MM.1S (cell line): ENCODE data around the gene ADCY6.

Source experiments
- DNase-seq: peaks from one replicate; pipeline ENCODE4 v3.0.0-alpha.2; 2015
- H2AFZ ChIP-seq: fragments of 300-600 bp; sonication (generic); 2 replicates; pipeline ENCODE4 v1.6.0; 2016; ENCODE audit warnings: antibody characterized with exemption, low read length
- H3F3A ChIP-seq: fragments of 300-600 bp; sonication (generic); 2 replicates; pipeline ENCODE4 v1.6.1; 2016; ENCODE audit warnings: mild to moderate bottlenecking, antibody characterized with exemption, low read length, moderate library complexity, mixed read lengths; ENCODE audit not compliant: insufficient read depth
- H3K27ac ChIP-seq: fragments of 300-600 bp; sonication (generic); 2 replicates; pipeline ENCODE4 v1.5.1; 2016; ENCODE audit warnings: mild to moderate bottlenecking, low read length
- H3K27me3 ChIP-seq: fragments of 300-600 bp; sonication (generic); replicated peaks from 2 replicates; pipeline ENCODE4 v1.6.0; 2016; ENCODE audit warnings: low read length; ENCODE audit not compliant: insufficient read depth
- H3K36me3 ChIP-seq: fragments of 300-600 bp; sonication (generic); replicated peaks from 2 replicates; pipeline ENCODE4 v1.6.1; 2016; ENCODE audit warnings: mild to moderate bottlenecking, low read length, mixed read lengths; ENCODE audit not compliant: insufficient read depth
- H3K4me1 ChIP-seq: fragments of 300-600 bp; sonication (generic); 2 replicates; pipeline ENCODE4 v1.6.1; 2016; ENCODE audit warnings: low read length, mixed read lengths
- H3K4me2 ChIP-seq: fragments of 300-600 bp; sonication (generic); 2 replicates; pipeline ENCODE4 v1.6.0; 2016; ENCODE audit warnings: low read depth, low read length
- H3K4me3 ChIP-seq: fragments of 300-600 bp; sonication (generic); 2 replicates; pipeline ENCODE4 v1.5.1; 2016; ENCODE audit warnings: low read length, mixed read lengths
- H3K79me2 ChIP-seq: fragments of 300-600 bp; sonication (generic); 2 replicates; pipeline ENCODE4 v1.6.1; 2016; ENCODE audit warnings: mixed run types, low read length, mixed read lengths
- H3K9ac ChIP-seq: fragments of 300-600 bp; sonication (generic); 2 replicates; pipeline ENCODE4 v1.6.1; 2016; ENCODE audit warnings: low read length, mixed read lengths
- H3K9me2 ChIP-seq: fragments of 300-600 bp; sonication (generic); replicated peaks from 2 replicates; pipeline ENCODE4 v1.6.1; 2016; ENCODE audit warnings: mild to moderate bottlenecking, low read length, mixed read lengths; ENCODE audit not compliant: insufficient read depth
- H3K9me3 ChIP-seq: fragments of 300-600 bp; sonication (generic); replicated peaks from 2 replicates; pipeline ENCODE4 v1.6.1; 2016; ENCODE audit warnings: mild to moderate bottlenecking, low read length, mixed read lengths; ENCODE audit not compliant: insufficient read depth
- H4K20me1 ChIP-seq: fragments of 300-600 bp; sonication (generic); 2 replicates; pipeline ENCODE4 v1.6.1; 2016; ENCODE audit warnings: mild to moderate bottlenecking, low read length, moderate library complexity, mixed read lengths; ENCODE audit not compliant: insufficient read depth
- EZH2 ChIP-seq: fragments of 300-600 bp; sonication (generic); optimal IDR thresholded peaks from 2 replicates; pipeline ENCODE3; 2017; ENCODE audit warnings: low read depth, mild to moderate bottlenecking, antibody characterized with exemption, low read length, mixed read lengths
- EZH2phosphoT487 ChIP-seq: fragments of 300-600 bp; sonication (generic); IDR thresholded peaks from 2 replicates; pipeline ENCODE4 v1.6.1; 2018; ENCODE audit warnings: antibody characterized with exemption, low read length
- TF ChIP-seq, protein P1 (sequence below): fragments of 300-600 bp; sonication (generic); IDR thresholded peaks from 2 replicates; pipeline ENCODE4 v1.5.1; 2016; ENCODE audit warnings: antibody characterized with exemption, low read length, mixed read lengths

The ADCY6 gene

DNA sequence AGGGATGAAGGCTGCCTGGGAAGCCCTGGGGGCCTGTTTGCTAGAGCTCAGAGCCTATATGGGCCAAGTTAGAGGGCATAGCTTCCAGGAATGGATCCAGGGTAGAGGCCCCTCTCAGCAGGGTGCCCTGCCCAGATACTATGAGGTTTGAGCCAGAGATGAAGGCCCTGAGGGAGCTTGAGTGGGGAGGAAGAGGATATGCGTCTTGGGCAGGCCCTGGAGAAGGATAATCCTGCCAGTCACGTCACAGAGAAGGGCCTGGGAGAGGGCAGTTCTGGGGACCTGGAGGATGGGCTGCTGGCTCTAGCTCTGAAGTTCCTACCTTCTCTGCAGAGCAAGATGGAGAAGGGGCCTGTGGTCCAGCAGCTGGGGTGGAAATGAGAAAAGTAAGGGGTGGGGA is 23.5 kb upstream of the ADCY6 start:
- no peaks in the 10 kb centered on the region for H3K79me2 ChIP-seq
- H3K9me2 ChIP-seq = no peaks in the 10 kb centered on the region
- no peaks in the 10 kb centered on the region for H4K20me1 ChIP-seq
- TF ChIP-seq EZH2 (no peak), EZH2phosphoT487 (no peak)
- TF ChIP-seq, protein P1, sequence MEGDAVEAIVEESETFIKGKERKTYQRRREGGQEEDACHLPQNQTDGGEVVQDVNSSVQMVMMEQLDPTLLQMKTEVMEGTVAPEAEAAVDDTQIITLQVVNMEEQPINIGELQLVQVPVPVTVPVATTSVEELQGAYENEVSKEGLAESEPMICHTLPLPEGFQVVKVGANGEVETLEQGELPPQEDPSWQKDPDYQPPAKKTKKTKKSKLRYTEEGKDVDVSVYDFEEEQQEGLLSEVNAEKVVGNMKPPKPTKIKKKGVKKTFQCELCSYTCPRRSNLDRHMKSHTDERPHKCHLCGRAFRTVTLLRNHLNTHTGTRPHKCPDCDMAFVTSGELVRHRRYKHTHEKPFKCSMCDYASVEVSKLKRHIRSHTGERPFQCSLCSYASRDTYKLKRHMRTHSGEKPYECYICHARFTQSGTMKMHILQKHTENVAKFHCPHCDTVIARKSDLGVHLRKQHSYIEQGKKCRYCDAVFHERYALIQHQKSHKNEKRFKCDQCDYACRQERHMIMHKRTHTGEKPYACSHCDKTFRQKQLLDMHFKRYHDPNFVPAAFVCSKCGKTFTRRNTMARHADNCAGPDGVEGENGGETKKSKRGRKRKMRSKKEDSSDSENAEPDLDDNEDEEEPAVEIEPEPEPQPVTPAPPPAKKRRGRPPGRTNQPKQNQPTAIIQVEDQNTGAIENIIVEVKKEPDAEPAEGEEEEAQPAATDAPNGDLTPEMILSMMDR = no peak
- H3K36me3 ChIP-seq = no peaks in the 10 kb centered on the region
- H2AFZ ChIP-seq = no peak overlapping the region
- peaks cover 5% of the 10 kb centered on the region; the same call in 1 of the 2 replicates for H3F3A ChIP-seq
- no peak overlapping the region for H3K4me3 ChIP-seq
- no peak overlapping the region for H3K27ac ChIP-seq
- peaks cover 10% of the 10 kb centered on the region for H3K27me3 ChIP-seq
- H3K4me2 ChIP-seq = no peak overlapping the region
- no peak overlapping the region for H3K9ac ChIP-seq
- H3K4me1 ChIP-seq = peaks cover 17% of the 10 kb centered on the region; the same call in 1 of the 2 replicates
- no peaks in the 10 kb centered on the region for H3K9me3 ChIP-seq
- no peak for DNase-seq

DNA sequence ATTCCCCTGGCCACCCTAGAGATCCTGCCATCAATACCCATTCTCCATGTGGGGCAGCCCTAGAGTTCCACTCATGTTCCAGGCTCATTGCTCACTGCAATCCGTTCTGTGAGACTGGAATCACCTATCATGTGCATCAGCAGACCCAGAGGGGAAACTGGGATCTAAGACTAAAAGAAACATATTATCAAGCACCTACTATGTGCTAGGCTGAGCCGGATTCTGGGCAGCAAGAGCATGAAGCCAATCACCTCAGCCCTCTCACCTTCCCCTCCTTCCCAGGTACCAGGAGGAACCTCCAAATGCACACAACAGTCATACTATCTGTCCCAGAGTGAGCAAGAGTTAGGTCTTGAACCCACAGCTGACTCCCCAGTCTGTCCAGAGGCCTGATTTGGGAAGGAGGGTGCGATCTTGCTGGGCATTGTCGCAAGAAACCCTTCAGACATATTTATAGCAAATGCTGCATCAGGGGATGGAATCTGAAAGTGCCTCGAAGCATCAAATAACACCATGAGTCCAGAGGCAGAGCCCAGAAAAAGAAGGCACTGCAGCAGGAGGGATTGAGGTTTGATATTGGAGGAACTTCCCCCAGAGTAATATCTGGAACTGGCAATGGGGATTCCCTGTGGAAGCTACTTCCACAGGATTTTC is 22.7 kb upstream of the ADCY6 start:
- H3K4me1 ChIP-seq = peaks cover 17% of the 10 kb centered on the region; the same call in 1 of the 2 replicates
- no peaks in the 10 kb centered on the region for H3K9me2 ChIP-seq
- no peak overlapping the region for H2AFZ ChIP-seq
- no peak overlapping the region for H3K4me3 ChIP-seq
- H4K20me1 ChIP-seq = no peaks in the 10 kb centered on the region
- H3K9me3 ChIP-seq = no peaks in the 10 kb centered on the region
- H3K27me3 ChIP-seq = peaks cover 2% of the 10 kb centered on the region
- H3K79me2 ChIP-seq = no peaks in the 10 kb centered on the region
- H3K9ac ChIP-seq = no peak overlapping the region
- no peaks in the 10 kb centered on the region for H3K36me3 ChIP-seq
- peaks cover 5% of the 10 kb centered on the region; the same call in 1 of the 2 replicates for H3F3A ChIP-seq
- H3K27ac ChIP-seq = no peak overlapping the region
- no peak for DNase-seq
- H3K4me2 ChIP-seq = no peak overlapping the region
- TF ChIP-seq, protein P1 = no peak
- TF ChIP-seq EZH2phosphoT487 (no peak), EZH2 (no peak)

DNA sequence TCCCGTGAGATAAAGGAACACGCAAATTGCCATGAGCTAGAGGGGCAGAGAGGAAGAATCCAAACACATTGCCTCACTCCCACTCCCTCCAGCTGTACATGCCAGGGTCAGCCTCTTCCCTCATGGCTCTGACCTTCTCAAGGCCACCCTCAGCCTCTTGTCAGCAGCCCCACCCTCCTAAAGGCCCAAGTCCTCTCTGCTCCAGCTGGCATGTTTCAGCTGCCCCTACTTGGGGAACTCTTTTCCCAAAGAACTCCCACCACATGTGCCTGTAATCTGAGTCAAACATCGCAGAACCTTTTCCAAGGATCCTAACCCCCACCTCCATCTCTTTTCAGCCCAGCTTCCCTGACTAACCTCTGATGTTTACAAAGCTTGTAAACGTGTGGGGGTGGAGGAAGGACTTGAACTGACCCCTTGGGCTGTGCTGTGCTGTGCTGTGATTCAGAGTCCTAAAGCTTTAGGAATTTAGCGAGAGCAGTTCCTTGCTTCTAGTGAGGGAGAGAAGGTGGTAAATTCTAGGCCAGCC is 22.1 kb upstream of the ADCY6 start:
- Histone ChIP-seq H3K79me2 (no peaks in the 10 kb centered on the region), H3K27me3 (no peaks in the 10 kb centered on the region), H3K4me2 (no peak overlapping the region), H3K36me3 (no peaks in the 10 kb centered on the region), H4K20me1 (no peaks in the 10 kb centered on the region), H2AFZ (no peak overlapping the region), H3K4me1 (peaks cover 17% of the 10 kb centered on the region; the same call in 1 of the 2 replicates), H3K27ac (no peak overlapping the region), H3K4me3 (no peak overlapping the region), H3K9me3 (no peaks in the 10 kb centered on the region), H3F3A (no peaks in the 10 kb centered on the region), H3K9me2 (no peaks in the 10 kb centered on the region), H3K9ac (no peak overlapping the region)
- DNase-seq = no peak
- TF ChIP-seq, protein P1 = no peak
- TF ChIP-seq EZH2phosphoT487 (no peak), EZH2 (no peak)
